Nucleus accumbens (tissue), 56 donors: ENCODE results near the gene SP7.

Experiments
- DNase-seq, 56 donors: peaks; one replicate each; lab custom pipeline; 2025; lab: John Stamatoyannopoulos, UW

SP7 gene

GRCh38 chr12:53287741-53288216, 48.4 kb downstream of the SP7 start:
- peak in 36 of 56 donors; percentile 2 to 77 (median 24) for DNase-seq

DNA sequence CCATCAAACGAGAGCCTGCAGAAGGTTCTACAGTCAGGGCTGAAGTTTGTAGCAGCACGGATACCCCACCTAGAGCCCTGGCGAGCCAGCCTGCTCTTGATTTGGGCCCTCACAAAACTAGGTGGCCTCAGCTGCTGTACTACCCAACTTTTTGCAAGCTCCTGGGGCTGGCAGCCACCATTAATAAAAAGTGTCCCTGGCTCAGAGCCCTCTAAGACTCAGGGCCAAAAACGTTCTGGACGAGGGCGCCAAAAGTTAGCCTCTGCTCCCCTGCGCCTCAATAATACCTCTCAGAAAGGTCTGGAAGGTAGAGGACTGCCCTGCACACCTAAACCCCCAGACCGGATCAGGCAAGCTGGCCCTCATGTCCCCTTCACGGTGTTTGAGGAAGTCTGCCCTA, 49.7 kb downstream of the SP7 start:
- DNase-seq = no peak

GRCh38 chr12:53279888-53280498, 56.2 kb downstream of the SP7 start:
- no peak for DNase-seq

- DNase-seq = no peak
Observed at GRCh38 chr12:53279283-53279869, 56.8 kb downstream of the SP7 start.

- DNase-seq = no peak
Observed at GRCh38 chr12:53277981-53278380, 58.2 kb downstream of the SP7 start.
